Panc1 (cell line): ENCODE results near the gene TSHZ3.

Experiments used
- CTCF ChIP-seq: fragments of 450-650 bp; IDR thresholded peaks from 2 replicates; pipeline ENCODE4 v1.5.1; 2017; ENCODE audit warnings: mild to moderate bottlenecking
- POLR2AphosphoS5 ChIP-seq: IDR thresholded peaks from 2 replicates; pipeline ENCODE4 v1.6.1; 2012; ENCODE audit warnings: mild to moderate bottlenecking, low read depth, low read length, moderate library complexity
- REST ChIP-seq, 2 experiments: IDR thresholded peaks; 2 replicates each; pipeline ENCODE4 v1.6.1; 2011 to 2012; ENCODE audit warnings: low read depth in 2 of 2, control low read depth in 1 of 2, low read length in 1 of 2, mild to moderate bottlenecking in 1 of 2, moderate library complexity in 1 of 2; ENCODE audit not compliant: insufficient read depth in 1 of 2

GRCh38 chr19:31249217-31249616 lies 100.0 kb downstream of the TSHZ3 start:
- TF ChIP-seq CTCF (no peak; the same call in 1 of the 2 replicates), POLR2AphosphoS5 (no peak), REST (IDR thresholded peaks at IDR 0.05; ENCODE audit: insufficient read depth in 1 of 2, low read depth in 2 of 2, low read length in 1 of 2) (no peak)
